ENCODE data around the gene PLCG2.

PLCG2 gene

DNA sequence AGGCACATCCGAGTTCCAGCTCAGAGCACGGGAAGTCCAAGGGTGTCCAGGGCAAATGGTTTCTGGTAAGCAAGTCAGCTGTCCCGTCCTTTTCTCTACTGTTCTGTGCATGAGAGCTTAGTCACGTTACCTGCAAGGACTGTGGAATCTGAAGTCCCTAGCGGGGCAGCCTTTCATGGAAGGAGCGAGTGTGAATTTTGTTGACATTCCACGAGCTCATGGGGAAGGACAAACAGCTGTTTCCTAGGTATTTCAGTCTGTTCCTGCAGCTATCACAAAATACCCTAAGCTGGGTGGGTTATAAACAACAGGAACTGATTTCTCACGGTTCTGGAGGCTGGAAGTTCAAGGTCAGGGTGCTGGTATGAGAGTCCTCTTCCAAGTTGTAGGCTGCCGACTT lies 122.9 kb downstream of the PLCG2 start:
- Histone ChIP-seq H3K23ac (ENCODE audit: low read depth, low read length, poor library complexity) (no peak overlapping the region), H2BK15ac (ENCODE audit: low read length) (no peak overlapping the region), H2BK120ac (ENCODE audit: low read depth, low read length) (no peak overlapping the region), H3K9ac (ENCODE audit: low read depth, low read length, poor library complexity) (no peak overlapping the region), H3K4me3 (ENCODE audit: low read length in 2 of 2) (no peak overlapping the region), H3K4me2 (ENCODE audit: insufficient read depth, low read length, poor library complexity, severe bottlenecking) (no peak overlapping the region), H3K27ac (replicated peaks; ENCODE audit: low read length) (no peak overlapping the region), H4K8ac (ENCODE audit: low read depth, low read length) (no peak overlapping the region), H3K9me3 (replicated peaks in 1 of 2; ENCODE audit: control insufficient read depth in 2 of 2, insufficient read depth in 1 of 2, low read depth in 1 of 2, low read length in 2 of 2) (peaks cover 0 to 2% of the 10 kb centered on the region in 2 donors), H3K14ac (ENCODE audit: low read length) (no peak overlapping the region), H3K79me1 (ENCODE audit: low read depth, low read length) (no peaks in the 10 kb centered on the region), H2AK5ac (ENCODE audit: low read depth, low read length) (no peak overlapping the region), H3K4me1 (ENCODE audit: control insufficient read depth in 2 of 2, insufficient read depth in 1 of 2, low read depth in 1 of 2, low read length in 2 of 2) (no peaks in the 10 kb centered on the region), H4K91ac (ENCODE audit: low read depth, low read length, poor library complexity) (no peak overlapping the region), H3K4ac (ENCODE audit: low read length) (no peak overlapping the region), H2AFZ (ENCODE audit: low read length) (no peak overlapping the region), H3K36me3 (replicated peaks in 1 of 2; ENCODE audit: control insufficient read depth in 2 of 2, insufficient read depth in 2 of 2, low read length in 2 of 2) (no peaks in the 10 kb centered on the region), H3K18ac (ENCODE audit: low read length) (no peak overlapping the region), H2BK12ac (ENCODE audit: low read length) (no peak overlapping the region), H2BK5ac (ENCODE audit: low read length) (no peak overlapping the region), H3K27me3 (ENCODE audit: control insufficient read depth in 3 of 3, insufficient read depth in 3 of 3, low read depth in 1 of 3, low read length in 3 of 3) (no peaks in the 10 kb centered on the region)
- WGBS, 2 donors (ENCODE audit: extremely low coverage in 2 of 2, insufficient read length in 2 of 2, insufficient replicate concordance in 1 of 2) = no CpG with 5 or more reads among the region's 9 CpGs
- no peak for DNase-seq (ENCODE audit: low spot score)

DNA sequence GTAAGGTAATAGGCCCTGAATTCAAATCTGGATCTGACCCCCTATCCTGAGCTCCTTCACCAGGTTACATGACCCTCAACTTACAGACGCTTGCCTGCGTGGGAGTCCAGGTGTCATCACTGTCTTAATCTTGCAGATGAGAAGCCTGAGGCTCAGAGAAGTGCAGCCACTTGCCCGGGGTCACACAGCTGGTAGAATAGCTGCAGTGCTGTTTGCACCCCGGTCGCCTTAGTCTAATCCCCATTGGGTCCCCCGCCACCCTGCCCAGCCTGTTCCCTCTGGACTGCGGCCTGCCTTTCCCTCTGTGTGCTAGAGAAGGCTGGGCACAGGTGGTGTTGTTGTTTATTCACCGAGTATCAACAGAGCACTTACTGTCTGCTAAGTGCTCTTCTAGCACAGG lies 125.2 kb downstream of the PLCG2 start:
- H3K4me2 ChIP-seq (ENCODE audit: insufficient read depth, low read length, poor library complexity, severe bottlenecking) = no peak overlapping the region
- no peak overlapping the region for H2AK5ac ChIP-seq (ENCODE audit: low read depth, low read length)
- no peak overlapping the region for H4K91ac ChIP-seq (ENCODE audit: low read depth, low read length, poor library complexity)
- no peaks in the 10 kb centered on the region for H3K36me3 ChIP-seq (replicated peaks in 1 of 2; ENCODE audit: control insufficient read depth in 2 of 2, insufficient read depth in 2 of 2, low read length in 2 of 2)
- DNase-seq (ENCODE audit: low spot score) = no peak
- H2BK120ac ChIP-seq (ENCODE audit: low read depth, low read length) = no peak overlapping the region
- no CpG with 5 or more reads among the region's 8 CpGs for WGBS, 2 donors (ENCODE audit: extremely low coverage in 2 of 2, insufficient read length in 2 of 2, insufficient replicate concordance in 1 of 2)
- no peak overlapping the region for H3K9ac ChIP-seq (ENCODE audit: low read depth, low read length, poor library complexity)
- H3K27me3 ChIP-seq (ENCODE audit: control insufficient read depth in 3 of 3, insufficient read depth in 3 of 3, low read depth in 1 of 3, low read length in 3 of 3) = no peaks in the 10 kb centered on the region
- H3K9me3 ChIP-seq (replicated peaks in 1 of 2; ENCODE audit: control insufficient read depth in 2 of 2, insufficient read depth in 1 of 2, low read depth in 1 of 2, low read length in 2 of 2) = peaks cover 0 to 2% of the 10 kb centered on the region in 2 donors
- no peak overlapping the region for H2AFZ ChIP-seq (ENCODE audit: low read length)
- no peak overlapping the region for H4K8ac ChIP-seq (ENCODE audit: low read depth, low read length)
- H3K79me1 ChIP-seq (ENCODE audit: low read depth, low read length) = no peaks in the 10 kb centered on the region
- H3K27ac ChIP-seq (replicated peaks; ENCODE audit: low read length) = no peak overlapping the region
- no peak overlapping the region for H3K4ac ChIP-seq (ENCODE audit: low read length)
- no peak overlapping the region for H2BK12ac ChIP-seq (ENCODE audit: low read length)
- H3K4me1 ChIP-seq (ENCODE audit: control insufficient read depth in 2 of 2, insufficient read depth in 1 of 2, low read depth in 1 of 2, low read length in 2 of 2) = no peaks in the 10 kb centered on the region
- H2BK5ac ChIP-seq (ENCODE audit: low read length) = no peak overlapping the region
- H3K4me3 ChIP-seq (ENCODE audit: low read length in 2 of 2) = no peak overlapping the region
- no peak overlapping the region for H2BK15ac ChIP-seq (ENCODE audit: low read length)
- no peak overlapping the region for H3K14ac ChIP-seq (ENCODE audit: low read length)
- no peak overlapping the region for H3K23ac ChIP-seq (ENCODE audit: low read depth, low read length, poor library complexity)
- no peak overlapping the region for H3K18ac ChIP-seq (ENCODE audit: low read length)

DNA sequence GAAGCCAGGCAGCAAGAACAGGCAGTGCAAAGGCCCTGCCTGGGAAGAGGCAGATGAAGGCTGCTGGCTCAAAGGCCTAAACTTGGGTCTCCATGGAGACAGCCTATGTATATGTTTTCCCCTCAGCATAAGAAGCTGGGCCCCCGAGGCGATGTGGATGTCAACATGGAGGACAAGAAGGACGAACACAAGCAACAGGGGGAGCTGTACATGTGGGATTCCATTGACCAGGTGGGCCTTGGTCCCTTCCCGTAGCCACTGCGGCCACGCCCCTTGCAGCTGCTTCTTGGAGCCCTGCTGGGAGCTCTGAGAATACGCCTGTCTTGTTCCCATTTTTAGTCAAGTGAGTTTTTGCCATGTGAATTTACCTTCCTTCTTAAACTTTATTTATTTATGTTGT lies 126.2 kb downstream of the PLCG2 start:
- H3K4ac ChIP-seq (ENCODE audit: low read length) = no peak overlapping the region
- no peak overlapping the region for H4K8ac ChIP-seq (ENCODE audit: low read depth, low read length)
- no peak overlapping the region for H3K18ac ChIP-seq (ENCODE audit: low read length)
- H3K27ac ChIP-seq (replicated peaks; ENCODE audit: low read length) = no peak overlapping the region
- no peaks in the 10 kb centered on the region for H3K79me1 ChIP-seq (ENCODE audit: low read depth, low read length)
- H3K14ac ChIP-seq (ENCODE audit: low read length) = no peak overlapping the region
- no peak overlapping the region for H2BK5ac ChIP-seq (ENCODE audit: low read length)
- no peak overlapping the region for H3K4me3 ChIP-seq (ENCODE audit: low read length in 2 of 2)
- H3K9me3 ChIP-seq (replicated peaks in 1 of 2; ENCODE audit: control insufficient read depth in 2 of 2, insufficient read depth in 1 of 2, low read depth in 1 of 2, low read length in 2 of 2) = peaks cover 0 to 2% of the 10 kb centered on the region in 2 donors
- no peak overlapping the region for H4K91ac ChIP-seq (ENCODE audit: low read depth, low read length, poor library complexity)
- no peak overlapping the region for H3K9ac ChIP-seq (ENCODE audit: low read depth, low read length, poor library complexity)
- no peak overlapping the region for H3K23ac ChIP-seq (ENCODE audit: low read depth, low read length, poor library complexity)
- H3K27me3 ChIP-seq (ENCODE audit: control insufficient read depth in 3 of 3, insufficient read depth in 3 of 3, low read depth in 1 of 3, low read length in 3 of 3) = no peaks in the 10 kb centered on the region
- H2BK120ac ChIP-seq (ENCODE audit: low read depth, low read length) = no peak overlapping the region
- no peak for DNase-seq (ENCODE audit: low spot score)
- no peak overlapping the region for H2AK5ac ChIP-seq (ENCODE audit: low read depth, low read length)
- WGBS, 2 donors (ENCODE audit: extremely low coverage in 2 of 2, insufficient read length in 2 of 2, insufficient replicate concordance in 1 of 2) = no CpG with 5 or more reads among the region's 7 CpGs
- no peak overlapping the region for H3K4me2 ChIP-seq (ENCODE audit: insufficient read depth, low read length, poor library complexity, severe bottlenecking)
- H3K36me3 ChIP-seq (replicated peaks in 1 of 2; ENCODE audit: control insufficient read depth in 2 of 2, insufficient read depth in 2 of 2, low read length in 2 of 2) = no peaks in the 10 kb centered on the region
- H2BK12ac ChIP-seq (ENCODE audit: low read length) = no peak overlapping the region
- no peak overlapping the region for H2AFZ ChIP-seq (ENCODE audit: low read length)
- H2BK15ac ChIP-seq (ENCODE audit: low read length) = no peak overlapping the region
- no peaks in the 10 kb centered on the region for H3K4me1 ChIP-seq (ENCODE audit: control insufficient read depth in 2 of 2, insufficient read depth in 1 of 2, low read depth in 1 of 2, low read length in 2 of 2)

DNA sequence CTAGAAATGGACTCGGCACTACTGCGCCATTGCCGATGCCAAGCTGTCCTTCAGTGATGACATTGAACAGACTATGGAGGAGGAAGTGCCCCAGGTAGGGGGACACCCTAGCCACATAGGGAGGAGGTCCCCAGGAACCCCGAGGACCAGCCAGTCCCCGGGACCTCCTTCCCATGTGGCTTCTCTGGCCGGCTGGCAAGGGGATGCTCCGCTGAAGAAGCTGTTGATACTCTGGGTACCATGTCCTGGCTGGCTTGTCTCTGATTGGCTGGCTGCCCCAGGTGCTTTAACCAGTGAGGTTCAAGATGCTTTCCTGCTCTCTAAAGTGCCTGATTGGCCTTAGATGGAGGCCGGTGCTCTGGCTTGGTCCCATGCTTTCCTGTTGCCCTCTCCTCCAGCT lies 128.6 kb downstream of the PLCG2 start:
- no peak overlapping the region for H3K18ac ChIP-seq (ENCODE audit: low read length)
- H2AK5ac ChIP-seq (ENCODE audit: low read depth, low read length) = no peak overlapping the region
- no CpG with 5 or more reads among the region's 8 CpGs for WGBS, 2 donors (ENCODE audit: extremely low coverage in 2 of 2, insufficient read length in 2 of 2, insufficient replicate concordance in 1 of 2)

More for the DNA sequence above, 128.6 kb downstream of the PLCG2 start:
- H3K9me3 ChIP-seq (replicated peaks in 1 of 2; ENCODE audit: control insufficient read depth in 2 of 2, insufficient read depth in 1 of 2, low read depth in 1 of 2, low read length in 2 of 2) = no peaks in the 10 kb centered on the region
- no peaks in the 10 kb centered on the region for H3K27me3 ChIP-seq (ENCODE audit: control insufficient read depth in 3 of 3, insufficient read depth in 3 of 3, low read depth in 1 of 3, low read length in 3 of 3)
- H2BK15ac ChIP-seq (ENCODE audit: low read length) = no peak overlapping the region
- no peak overlapping the region for H3K4me3 ChIP-seq (ENCODE audit: low read length in 2 of 2)
- H4K8ac ChIP-seq (ENCODE audit: low read depth, low read length) = no peak overlapping the region
- no peak for DNase-seq (ENCODE audit: low spot score)
- H3K4me2 ChIP-seq (ENCODE audit: insufficient read depth, low read length, poor library complexity, severe bottlenecking) = no peak overlapping the region
- H3K4me1 ChIP-seq (ENCODE audit: control insufficient read depth in 2 of 2, insufficient read depth in 1 of 2, low read depth in 1 of 2, low read length in 2 of 2) = no peaks in the 10 kb centered on the region
- no peak overlapping the region for H2BK12ac ChIP-seq (ENCODE audit: low read length)
- H3K27ac ChIP-seq (replicated peaks; ENCODE audit: low read length) = no peak overlapping the region
- H2BK5ac ChIP-seq (ENCODE audit: low read length) = no peak overlapping the region
- H3K23ac ChIP-seq (ENCODE audit: low read depth, low read length, poor library complexity) = no peak overlapping the region
- H3K4ac ChIP-seq (ENCODE audit: low read length) = no peak overlapping the region
- H3K79me1 ChIP-seq (ENCODE audit: low read depth, low read length) = no peaks in the 10 kb centered on the region
- no peak overlapping the region for H4K91ac ChIP-seq (ENCODE audit: low read depth, low read length, poor library complexity)
- H3K36me3 ChIP-seq (replicated peaks in 1 of 2; ENCODE audit: control insufficient read depth in 2 of 2, insufficient read depth in 2 of 2, low read length in 2 of 2) = no peaks in the 10 kb centered on the region
- no peak overlapping the region for H2AFZ ChIP-seq (ENCODE audit: low read length)
- peak overlapping the region; percentile 42 for H3K14ac ChIP-seq (ENCODE audit: low read length)
- no peak overlapping the region for H3K9ac ChIP-seq (ENCODE audit: low read depth, low read length, poor library complexity)
- no peak overlapping the region for H2BK120ac ChIP-seq (ENCODE audit: low read depth, low read length)

All from neuronal stem cell (in vitro differentiated cells).